Colonic mucosa (tissue), 4 donors: ENCODE measurements around the gene CMSS1. TPM values are rescaled to one million over a fixed set of nuclear protein-coding genes. Genes with fewer than 3 reads are reported as not detected.

Experiments
- DNase-seq: peaks from one replicate; pipeline ENCODE4 v3.0.0-alpha.2; 2020
- H3K27ac ChIP-seq: fragments of 200-600 bp; one replicate; pipeline ENCODE4 v1.8.0; 2021
- H3K27me3 ChIP-seq: fragments of 200-600 bp; one replicate; pipeline ENCODE4 v1.8.0; 2021
- H3K36me3 ChIP-seq: fragments of 200-600 bp; one replicate; pipeline ENCODE4 v1.8.0; 2021
- H3K4me1 ChIP-seq: fragments of 200-600 bp; one replicate; pipeline ENCODE4 v1.8.0; 2021; ENCODE audit warnings: mild to moderate bottlenecking
- H3K4me3 ChIP-seq: fragments of 200-600 bp; one replicate; pipeline ENCODE4 v1.8.0; 2021
- H3K9ac ChIP-seq, 2 donors: one replicate each; pipeline ENCODE4 v1.7.0; 2013; ENCODE audit warnings: control low read depth in 2 of 2, low read depth in 2 of 2, low read length in 2 of 2
- H3K9me3 ChIP-seq: fragments of 200-600 bp; one replicate; pipeline ENCODE4 v1.8.0; 2021
- intact Hi-C: fragments of 100-400 bp; cut with DNase I; formaldehyde crosslinking; loops from one replicate; pipeline ENCODE4 v1.14.1; 2022
- total RNA-seq, 2 donors: library from RNA; stranded (reverse); fragmentation: NEBNext Ultra II Directional in 1 of 2; extraction: Animal tissue kit (Norgen Biotek cat#: 25700) in 1 of 2; gene quantifications; one replicate each; pipeline ENCODE4 v1.2.1, GENCODE V29; 2021
- TF ChIP-seq, protein P1 (sequence below): fragments of 200-600 bp; IDR thresholded peaks from one replicate; pipeline ENCODE4 v1.8.0; 2022; ENCODE audit warnings: antibody characterized with exemption, mild to moderate bottlenecking
- donor health status: healthy.
- donor health status: DM: no; HTN: no; CAD: no.
- donor health status: DM: no; HTN: no; CAD: no.

Gene CMSS1
- total RNA-seq, 2 donors from 2014 or later = 10.7 to 24.7 TPM

DNA sequence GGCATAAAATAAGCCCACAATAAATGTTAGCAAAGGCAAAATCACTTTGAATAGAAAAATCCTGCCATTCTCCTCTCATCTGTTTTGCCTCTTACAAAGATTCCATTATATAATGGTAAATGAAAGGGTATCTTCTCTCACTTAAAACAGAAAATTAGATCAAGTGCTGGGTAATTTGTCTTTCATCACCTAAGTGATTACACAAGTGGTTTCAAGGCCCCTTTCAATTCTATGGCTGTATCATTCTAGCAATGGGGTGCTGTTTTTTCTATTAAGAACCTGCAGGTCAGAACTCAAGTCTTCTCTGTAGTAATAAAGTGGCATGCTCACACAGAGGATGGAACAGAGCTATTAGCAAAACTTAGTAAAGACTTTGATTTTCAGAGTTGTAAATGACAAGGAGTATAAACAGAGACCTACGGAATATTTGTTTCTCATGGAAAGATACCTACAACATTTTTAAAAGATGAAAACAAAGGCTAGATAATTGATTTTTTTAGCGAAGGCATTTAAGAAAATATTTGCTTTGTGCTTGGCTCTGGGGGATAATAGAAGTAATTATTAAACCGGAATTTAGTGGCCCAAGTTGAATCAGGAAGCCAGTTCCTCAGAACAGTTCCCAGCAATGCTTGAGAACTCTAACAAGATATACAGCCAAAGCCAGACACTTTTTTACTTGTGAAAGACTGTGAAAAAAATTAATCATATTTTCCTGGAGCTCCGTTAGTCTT lies 137.4 kb downstream of the CMSS1 start:
- Histone ChIP-seq H3K9ac (no peak overlapping the region), H3K36me3 (no peaks in the 10 kb centered on the region), H3K27me3 (no peaks in the 10 kb centered on the region), H3K9me3 (no peaks in the 10 kb centered on the region), H3K4me3 (no peak overlapping the region), H3K4me1 (no peaks in the 10 kb centered on the region), H3K27ac (no peak overlapping the region)
- intact Hi-C loops = no loop called here
- TF ChIP-seq, protein P1, sequence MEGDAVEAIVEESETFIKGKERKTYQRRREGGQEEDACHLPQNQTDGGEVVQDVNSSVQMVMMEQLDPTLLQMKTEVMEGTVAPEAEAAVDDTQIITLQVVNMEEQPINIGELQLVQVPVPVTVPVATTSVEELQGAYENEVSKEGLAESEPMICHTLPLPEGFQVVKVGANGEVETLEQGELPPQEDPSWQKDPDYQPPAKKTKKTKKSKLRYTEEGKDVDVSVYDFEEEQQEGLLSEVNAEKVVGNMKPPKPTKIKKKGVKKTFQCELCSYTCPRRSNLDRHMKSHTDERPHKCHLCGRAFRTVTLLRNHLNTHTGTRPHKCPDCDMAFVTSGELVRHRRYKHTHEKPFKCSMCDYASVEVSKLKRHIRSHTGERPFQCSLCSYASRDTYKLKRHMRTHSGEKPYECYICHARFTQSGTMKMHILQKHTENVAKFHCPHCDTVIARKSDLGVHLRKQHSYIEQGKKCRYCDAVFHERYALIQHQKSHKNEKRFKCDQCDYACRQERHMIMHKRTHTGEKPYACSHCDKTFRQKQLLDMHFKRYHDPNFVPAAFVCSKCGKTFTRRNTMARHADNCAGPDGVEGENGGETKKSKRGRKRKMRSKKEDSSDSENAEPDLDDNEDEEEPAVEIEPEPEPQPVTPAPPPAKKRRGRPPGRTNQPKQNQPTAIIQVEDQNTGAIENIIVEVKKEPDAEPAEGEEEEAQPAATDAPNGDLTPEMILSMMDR = no peak
- no peak for DNase-seq

DNA sequence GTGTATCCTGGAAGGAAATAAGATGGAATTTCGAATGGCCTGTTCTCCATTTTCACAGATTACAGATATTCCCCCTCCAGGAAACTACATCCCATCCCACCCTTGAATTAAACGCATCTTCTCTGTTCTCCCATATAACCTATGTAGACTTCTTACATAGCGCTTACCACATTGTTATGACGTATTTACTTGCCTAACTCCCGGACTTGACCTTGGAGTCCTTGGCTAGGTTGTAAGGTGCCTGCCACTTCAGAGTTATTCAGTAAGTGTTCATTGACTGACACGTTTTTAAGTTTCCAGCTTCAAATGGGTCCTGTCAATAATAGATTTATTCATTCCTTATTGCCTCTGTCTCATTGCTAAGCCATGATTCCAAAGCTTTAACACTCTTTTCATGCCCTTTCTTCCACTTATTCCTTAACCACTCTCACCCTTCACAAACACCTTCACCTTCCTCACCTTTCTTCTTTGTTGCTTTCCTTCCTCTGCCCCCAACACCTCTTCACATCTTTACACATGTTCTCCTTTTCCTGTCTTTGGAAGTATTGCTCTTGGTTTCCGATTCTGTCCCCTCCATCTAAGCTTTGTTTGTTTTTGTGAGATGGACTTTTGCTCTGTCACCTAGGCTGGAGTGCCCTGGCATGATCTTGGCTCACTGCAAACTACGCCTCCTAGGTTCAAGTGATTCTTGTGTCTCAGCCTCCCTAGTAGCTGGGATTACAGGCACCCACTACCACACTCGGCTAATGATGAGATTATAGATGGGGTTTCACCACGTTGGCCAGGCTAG lies 138.3 kb downstream of the CMSS1 start:
- no peak overlapping the region for H3K27ac ChIP-seq
- H3K4me3 ChIP-seq = no peak overlapping the region
- no peaks in the 10 kb centered on the region for H3K27me3 ChIP-seq
- no peaks in the 10 kb centered on the region for H3K9me3 ChIP-seq
- intact Hi-C loops = no loop called here
- TF ChIP-seq, protein P1 = no peak
- no peak overlapping the region for H3K9ac ChIP-seq
- no peaks in the 10 kb centered on the region for H3K36me3 ChIP-seq
- no peaks in the 10 kb centered on the region for H3K4me1 ChIP-seq
- DNase-seq = no peak

DNA sequence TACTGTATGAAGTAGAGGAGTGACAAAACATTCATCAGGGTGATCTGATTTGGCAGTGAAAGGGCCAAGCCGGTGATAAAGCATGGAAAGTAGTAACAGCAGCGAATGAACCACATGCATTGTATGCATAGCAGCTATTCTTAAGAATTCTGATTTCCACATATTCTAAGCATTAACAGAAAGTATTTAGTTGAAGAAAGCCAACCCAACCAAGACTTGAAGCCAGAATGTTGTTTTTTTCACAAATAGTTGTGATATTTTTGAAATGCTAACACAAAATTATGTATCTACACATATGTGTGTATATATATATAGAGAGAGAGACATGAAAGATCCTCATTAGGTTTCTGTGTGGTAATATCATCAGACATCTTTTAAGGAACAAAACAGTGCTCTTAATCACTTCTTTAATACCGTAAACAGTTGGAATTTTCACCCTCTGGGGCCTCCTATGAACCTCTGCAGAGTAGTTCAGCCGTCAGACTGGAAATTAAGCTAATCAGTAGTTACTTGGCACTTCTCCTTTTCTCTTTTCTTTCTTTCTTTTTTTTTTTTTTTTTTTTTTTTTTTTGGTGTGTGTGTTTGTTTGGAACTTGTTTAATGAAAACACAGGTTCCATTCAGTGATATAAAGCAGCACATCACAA lies 139.6 kb downstream of the CMSS1 start:
- no peaks in the 10 kb centered on the region for H3K4me1 ChIP-seq
- TF ChIP-seq, protein P1 = no peak
- no peaks in the 10 kb centered on the region for H3K27me3 ChIP-seq
- H3K9me3 ChIP-seq = no peaks in the 10 kb centered on the region
- no peak overlapping the region for H3K9ac ChIP-seq
- H3K27ac ChIP-seq = no peak overlapping the region
- H3K36me3 ChIP-seq = no peaks in the 10 kb centered on the region
- no peak overlapping the region for H3K4me3 ChIP-seq
- no peak for DNase-seq
- intact Hi-C loops = no loop called here

DNA sequence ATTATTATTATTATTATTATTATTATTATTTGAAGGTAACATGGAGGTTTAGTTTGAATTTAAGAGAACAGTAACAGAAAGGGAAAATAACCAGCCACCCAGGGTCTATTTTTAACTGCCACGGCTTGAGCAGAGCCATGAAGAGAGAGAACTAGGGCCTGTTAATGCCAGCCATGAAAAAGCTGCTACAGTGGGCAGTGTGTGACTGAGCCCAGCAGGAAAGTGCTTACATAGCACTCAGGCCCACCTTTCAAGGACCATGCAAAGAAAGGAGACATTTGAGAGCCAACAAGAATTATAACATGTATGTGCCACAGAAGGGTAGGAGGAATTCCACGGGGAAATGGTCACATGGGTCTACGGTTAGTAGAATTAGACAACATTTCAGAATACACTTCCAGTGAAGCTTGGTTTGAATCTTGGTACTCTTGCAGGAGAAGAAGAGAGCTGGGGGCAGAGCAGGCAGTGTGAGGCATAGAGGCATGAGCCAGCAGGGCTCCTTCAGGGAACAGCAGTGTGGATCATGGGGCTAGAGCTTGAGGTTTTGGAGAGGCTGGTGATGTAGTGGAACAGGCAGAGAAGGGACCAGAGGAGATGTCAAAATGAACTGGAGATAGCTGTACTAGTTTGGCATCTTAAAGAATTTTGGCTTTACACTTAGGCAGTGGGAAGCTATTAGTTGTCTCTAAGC lies 140.7 kb downstream of the CMSS1 start:
- Histone ChIP-seq H3K27me3 (no peaks in the 10 kb centered on the region), H3K4me3 (no peak overlapping the region), H3K36me3 (no peaks in the 10 kb centered on the region), H3K27ac (no peak overlapping the region), H3K9me3 (no peaks in the 10 kb centered on the region), H3K9ac (no peak overlapping the region), H3K4me1 (no peaks in the 10 kb centered on the region)
- DNase-seq = no peak
- TF ChIP-seq, protein P1 = no peak
- intact Hi-C loops = no loop called here
